Posterior cingulate gyrus (tissue), 11 donors: ENCODE results near the gene SVBP.
"Not testable (repeated sequence)": the region's sequence is repeated elsewhere in the genome, so short reads cannot be mapped to it uniquely, and the experiment has no call there.

Source experiments
- DNase-seq, 10 donors: peaks; one replicate each; pipeline versions ENCODE4 v3.0.0 to v3.0.0-alpha.2; 2020 to 2021; ENCODE audit warnings: mixed read lengths in 3 of 10
- intact Hi-C: fragments of 100-400 bp; cut with DNase I; formaldehyde crosslinking; loops from one replicate; pipeline ENCODE4 v1.15.1; 2023

Gene SVBP

DNA sequence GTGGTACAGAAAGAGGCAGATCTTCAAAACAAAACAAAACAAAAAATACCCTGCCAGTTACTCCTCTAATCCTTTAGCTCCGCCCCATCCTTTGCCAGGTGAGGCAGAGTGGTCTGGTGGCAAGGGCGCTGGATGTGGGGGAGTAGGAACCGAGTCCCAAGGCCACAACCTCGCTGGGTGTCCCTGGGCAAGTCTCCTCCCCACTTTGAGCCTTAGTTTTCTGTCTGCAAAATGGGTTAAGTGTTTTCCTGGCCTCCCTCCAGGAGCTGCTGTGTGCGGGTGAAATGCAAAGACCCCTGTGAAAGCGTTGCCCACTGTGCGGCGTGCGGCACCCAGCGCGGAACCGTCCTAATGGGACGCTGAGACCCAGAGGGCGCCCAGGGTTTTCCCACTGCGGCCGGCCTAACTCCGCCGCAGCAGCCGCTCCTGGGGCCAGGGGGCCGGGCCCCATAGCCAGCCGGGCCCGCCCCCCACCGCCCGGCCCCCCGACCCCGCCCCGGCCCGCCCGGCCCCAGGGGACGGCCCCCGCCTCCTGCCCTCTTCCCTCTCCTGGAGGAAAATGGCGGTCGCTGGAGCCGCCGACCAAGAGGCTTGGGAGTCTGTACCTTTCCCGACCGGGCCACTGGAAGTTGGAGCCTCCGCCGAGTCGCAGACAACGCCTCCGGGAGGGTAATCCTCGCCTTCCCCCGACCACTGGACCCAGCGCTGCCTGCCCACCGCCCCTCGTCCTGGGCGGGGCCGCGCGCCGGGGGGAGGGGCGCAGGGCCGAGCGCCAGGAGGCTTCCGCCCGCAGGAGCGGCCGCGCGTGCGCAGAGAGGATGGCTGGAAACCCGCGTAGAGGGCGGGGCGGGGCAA, at the start of gene SVBP, which contains the start of gene ERMAP:
SVBP (minus strand) TSS at position 813 of the 855 bp plus-strand sequence. CDS start 853 bp downstream, outside the sequence.
ERMAP (plus strand) TSS at position 538 of the 855 bp plus-strand sequence. CDS start 13,327 bp downstream, outside the sequence.
- intact Hi-C loops = loop anchor here (1.0 to 5.0 kb wide), 3 partner anchors 30 to 105 kb away; partner anchors contain the start of genes C1orf50, P3H1 and ZNF691
- peak; percentile 87 to 99 (median 92) for DNase-seq

- intact Hi-C loops = no loop called here
- DNase-seq = no peak
Measured at GRCh38 chr1:42866549-42866948, 49.4 kb upstream of the SVBP start.

DNA sequence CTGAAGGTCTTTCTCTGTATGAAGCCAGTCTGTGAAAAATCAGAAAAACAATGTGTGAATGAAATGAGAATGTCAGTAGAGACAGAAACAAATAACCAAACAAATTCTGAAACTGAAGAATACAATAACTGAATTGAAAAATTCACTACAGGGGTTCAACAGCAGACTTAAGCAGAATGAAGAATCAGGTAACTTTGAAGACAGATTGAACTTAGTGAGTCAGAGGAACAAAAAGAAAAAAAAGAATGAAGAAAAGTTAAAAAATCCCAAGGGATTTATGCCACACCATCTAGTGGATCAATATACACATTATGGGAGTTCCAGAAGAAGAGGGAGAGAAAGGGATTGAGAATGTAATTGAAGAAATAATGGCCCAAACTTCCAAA, 43.8 kb upstream of the SVBP start:
- intact Hi-C loops = no loop called here
- no peak for DNase-seq

- no peak for DNase-seq
- intact Hi-C loops = no loop called here
Measured at GRCh38 chr1:42860339-42861013, 43.3 kb upstream of the SVBP start.

DNA sequence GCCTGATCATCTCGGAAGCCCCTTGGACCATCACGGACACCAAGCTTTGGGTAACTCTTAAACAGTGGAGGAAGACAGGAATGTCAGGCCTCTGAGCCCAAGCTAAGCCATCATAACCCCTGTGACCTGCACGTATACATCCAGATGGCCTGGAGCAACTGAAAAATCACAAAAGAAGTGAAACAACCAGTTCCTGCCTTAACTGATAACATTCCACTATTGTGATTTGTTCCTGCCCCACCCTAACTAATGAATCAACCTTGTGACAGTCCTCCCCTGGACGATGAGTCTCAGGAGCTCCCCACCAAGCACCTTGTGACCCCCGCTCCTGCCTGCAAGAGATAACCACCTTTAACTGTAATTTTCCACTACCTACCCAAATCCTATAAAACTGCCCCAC, 42.2 kb upstream of the SVBP start:
- intact Hi-C loops, DNase-seq: not testable (repeated sequence)

DNA sequence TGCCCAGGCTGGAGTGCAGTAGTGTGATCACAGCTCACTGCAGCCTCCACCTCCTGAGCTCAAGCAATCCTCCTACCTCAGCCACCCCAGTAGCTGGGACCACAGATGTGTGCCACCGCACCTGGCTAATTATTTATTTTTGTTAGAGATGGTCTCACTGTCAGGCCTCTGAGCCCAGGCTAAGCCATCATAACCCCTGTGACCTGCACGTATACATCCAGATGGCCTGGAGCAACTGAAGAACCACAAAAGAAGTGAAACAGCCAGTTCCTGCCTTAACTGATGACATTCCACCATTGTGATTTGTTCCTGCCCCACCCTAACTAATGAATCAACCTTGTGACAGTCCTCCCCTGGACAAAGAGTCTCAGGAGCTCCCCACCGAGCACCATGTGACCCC, 39.4 kb upstream of the SVBP start:
- DNase-seq, intact Hi-C loops: not testable (repeated sequence)

DNA sequence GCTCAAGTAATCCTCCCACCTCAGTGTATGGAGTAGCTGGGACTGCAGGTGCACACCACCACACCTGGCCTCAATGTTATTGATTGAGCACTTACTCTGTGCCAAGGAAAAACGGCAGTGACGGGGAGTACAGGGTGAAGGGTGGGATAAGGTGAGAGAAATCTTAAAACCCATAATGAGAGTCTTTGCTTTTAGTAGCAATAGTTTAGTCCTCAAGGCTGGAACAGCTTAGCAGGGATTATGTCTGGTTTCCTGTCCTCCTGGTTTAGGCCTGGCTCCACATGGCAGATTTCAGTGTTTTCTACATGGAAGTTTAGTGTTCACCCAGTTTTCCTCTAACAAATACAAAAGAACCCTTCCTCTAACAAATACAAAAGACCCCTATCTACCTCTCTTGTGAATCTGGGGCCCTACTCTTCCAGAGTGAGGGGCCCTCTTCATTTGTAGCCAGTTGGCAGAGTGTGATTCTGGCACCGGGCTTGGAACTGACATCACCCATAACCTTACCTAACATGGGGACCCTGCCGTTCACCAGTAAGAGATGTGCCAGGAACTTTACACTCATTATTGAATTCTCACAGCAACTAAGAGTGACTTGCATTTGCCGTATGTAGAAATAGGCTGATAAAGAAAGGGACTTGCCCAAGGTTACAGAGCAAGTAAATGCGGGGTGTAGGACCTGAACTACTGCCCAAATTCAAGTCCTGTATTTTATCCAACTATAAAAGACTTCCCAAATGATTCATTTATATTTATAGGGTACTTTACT, 36.1 kb upstream of the SVBP start:
- intact Hi-C loops = no loop called here
- DNase-seq = no peak

- intact Hi-C loops = no loop called here
- DNase-seq = no peak
Measured at GRCh38 chr1:42852608-42852980, 35.4 kb upstream of the SVBP start.

GRCh38 chr1:42851960-42852607, 34.9 kb upstream of the SVBP start:
- intact Hi-C loops = no loop called here
- no peak for DNase-seq

- no peak for DNase-seq
- intact Hi-C loops = no loop called here
Measured at GRCh38 chr1:42851420-42851819, 34.2 kb upstream of the SVBP start.

DNA sequence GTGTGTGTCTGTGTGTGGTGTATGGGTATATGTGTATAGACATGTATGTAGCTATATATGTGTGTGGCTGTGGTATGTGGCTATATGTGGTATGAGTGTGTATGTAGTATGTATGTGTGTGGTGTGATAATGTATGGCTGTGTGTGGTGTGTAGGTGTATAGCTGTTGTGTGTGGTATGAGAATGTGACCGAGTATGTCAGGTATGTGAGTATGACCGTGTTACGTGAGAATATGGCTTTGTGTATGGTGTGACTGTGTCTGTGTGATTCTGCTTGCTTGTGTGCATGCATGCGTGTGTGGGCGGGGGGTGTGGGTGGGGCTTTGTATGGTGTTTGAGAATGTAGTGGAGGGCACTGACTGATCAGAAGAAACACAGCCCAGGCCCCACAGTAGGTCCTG, 32.7 kb upstream of the SVBP start:
- DNase-seq = no peak
- intact Hi-C loops = no loop called here

DNA sequence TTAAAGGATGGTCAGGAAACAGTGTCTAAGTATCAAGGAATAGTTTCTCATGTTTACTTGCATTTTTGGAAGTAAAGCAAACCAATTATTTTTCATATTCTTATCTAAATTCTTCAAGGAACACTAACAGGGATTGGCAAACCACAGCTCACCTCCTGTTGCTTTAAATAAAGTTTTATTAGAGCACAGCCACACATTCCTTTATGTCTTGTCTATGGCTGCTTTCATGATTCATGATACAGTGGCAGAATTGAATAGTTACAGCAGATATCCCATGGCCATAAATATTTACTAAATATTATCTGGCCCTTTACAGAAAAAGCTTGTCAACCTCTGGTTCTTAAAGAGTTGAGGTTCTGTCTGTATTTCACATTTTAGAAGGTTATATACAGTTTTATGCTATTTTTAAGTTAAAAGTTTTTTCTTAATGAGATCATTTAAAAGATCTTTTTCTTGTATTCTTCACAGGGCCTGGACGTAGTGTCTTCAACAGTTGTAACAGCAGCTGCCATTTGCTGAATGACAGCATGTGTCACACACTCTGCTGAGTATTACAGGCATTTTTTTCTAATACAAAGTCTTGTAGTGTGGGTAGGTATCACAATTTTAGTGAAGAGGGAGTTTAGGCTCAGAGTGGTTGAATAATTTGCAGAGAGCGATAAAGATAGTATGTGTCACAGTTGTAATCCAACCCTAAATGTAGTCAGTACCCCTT, 31.8 kb upstream of the SVBP start:
- no peak for DNase-seq
- intact Hi-C loops = no loop called here

GRCh38 chr1:42847721-42848460, 30.7 kb upstream of the SVBP start:
- intact Hi-C loops = loop anchor here (2.0 kb wide), 1 partner anchor 31 kb away; the partner anchor contains the start of genes ERMAP and SVBP
- DNase-seq = no peak

DNA sequence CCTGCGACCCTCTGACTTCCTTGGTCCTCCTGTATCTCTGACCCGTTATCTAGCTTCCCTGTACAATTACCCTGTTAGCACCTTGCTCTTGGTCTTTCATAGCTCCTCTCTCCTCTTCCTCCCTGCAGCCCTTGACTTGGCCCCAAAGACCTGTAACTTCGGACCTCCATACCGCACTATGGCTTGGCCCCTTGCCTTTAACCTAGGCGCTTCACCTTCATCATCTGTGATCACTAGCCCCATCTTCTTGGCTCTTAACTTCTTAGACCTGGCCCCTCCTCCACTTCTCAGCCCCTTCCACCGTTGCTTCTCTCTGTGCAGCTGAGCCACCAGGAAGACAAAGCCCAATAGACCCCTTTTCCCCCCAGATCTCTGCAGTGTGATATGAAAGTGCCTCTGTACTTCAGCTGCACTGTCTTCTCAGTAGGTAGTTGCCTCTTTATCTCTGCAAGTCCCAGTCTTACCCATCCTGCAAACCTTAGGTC, 30.0 kb upstream of the SVBP start:
- no peak for DNase-seq
- intact Hi-C loops = loop anchor here (2.0 kb wide), 1 partner anchor 30 kb away; the partner anchor contains the start of genes ERMAP and SVBP

GRCh38 chr1:42846257-42847110, 29.3 kb upstream of the SVBP start, which contains the start of gene ZNF691:
Gene ZNF691 (plus strand): TSS chr1:42846613. CDS start chr1:42849659, 3,046 bp downstream.
- DNase-seq = peak; percentile 86 to 99 (median 91)
- intact Hi-C loops = loop anchor here (2.0 kb wide), 1 partner anchor 30 kb away; the partner anchor contains the start of genes ERMAP and SVBP

GRCh38 chr1:42845866-42846256, 28.7 kb upstream of the SVBP start:
- DNase-seq = no peak
- intact Hi-C loops = loop anchor here (2.0 kb wide), 1 partner anchor 29 kb away; the partner anchor contains the start of genes ERMAP and SVBP

- intact Hi-C loops = no loop called here
- DNase-seq = no peak
Measured at GRCh38 chr1:42845193-42845592, 28.0 kb upstream of the SVBP start.
